GM12891 (cell line): ENCODE data around the gene CRISPLD2.

Source experiments
- PAX5 ChIP-seq: IDR thresholded peaks from 2 replicates; pipeline ENCODE4 v1.6.1; 2011; ENCODE audit warnings: low read length, moderate library complexity, mild to moderate bottlenecking; ENCODE audit not compliant: insufficient read depth, severe bottlenecking
- POLR2A ChIP-seq: IDR thresholded peaks from 2 replicates; pipeline ENCODE4 v1.6.1; 2011; ENCODE audit warnings: low read depth, low read length, control low read depth
- POLR2AphosphoS5 ChIP-seq: IDR thresholded peaks from 2 replicates; pipeline ENCODE4 v1.6.1; 2011; ENCODE audit warnings: low read depth, low read length, control low read depth
- POU2F2 ChIP-seq: IDR thresholded peaks from 2 replicates; pipeline ENCODE4 v1.6.1; 2011; ENCODE audit warnings: low read depth, mild to moderate bottlenecking, control low read depth, low read length, moderate library complexity
- SPI1 ChIP-seq: IDR thresholded peaks from 2 replicates; pipeline ENCODE4 v1.6.1; 2011; ENCODE audit warnings: low read depth, low read length, control low read depth
- TAF1 ChIP-seq: IDR thresholded peaks from 2 replicates; pipeline ENCODE4 v1.6.1; 2011; ENCODE audit warnings: low read depth, low read length, control low read depth

GRCh38 chr16:84785843-84786581 is 33.8 kb upstream of the CRISPLD2 start:
- TF ChIP-seq POLR2A (no peak), POLR2AphosphoS5 (no peak), TAF1 (no peak), SPI1 (no peak), PAX5 (no peak), POU2F2 (no peak)
